Epithelial cell of proximal tubule (primary cell): ENCODE data around the gene FAM107B. TPM values are rescaled to one million over a fixed set of nuclear protein-coding genes. Genes with fewer than 3 reads are reported as not detected.

Experiments used
- DNase-seq: peaks from one replicate; pipeline ENCODE4 v3.0.0-alpha.2; 2011; ENCODE audit warnings: low read depth
- H3K4me3 ChIP-seq: 2 replicates; pipeline ENCODE4 v1.5.1; 2011; ENCODE audit warnings: low read depth, mild to moderate bottlenecking, low read length
- CTCF ChIP-seq: conservative IDR thresholded peaks from 2 replicates; pipeline ENCODE4 v1.5.1; 2012; ENCODE audit warnings: low read depth, mild to moderate bottlenecking, low read length
- total RNA-seq: library from RNA; depleted of rRNA; stranded (reverse); fragments of >200 nt; gene quantifications from 2 replicates; pipeline ENCODE4 v1.2.3, GENCODE V29; 2015

FAM107B gene
- total RNA-seq, 1 donor from 2014 or later = 46.0 TPM

GRCh38 chr10:14687340-14687739 lies 87.4 kb downstream of the FAM107B start:
- no peak overlapping the region for H3K4me3 ChIP-seq
- TF ChIP-seq CTCF = no peak
- DNase-seq = no peak

- no peak overlapping the region for H3K4me3 ChIP-seq
- DNase-seq = no peak
- no peak for TF ChIP-seq CTCF
Measured at GRCh38 chr10:14686356-14686755, 88.3 kb downstream of the FAM107B start.

- DNase-seq = no peak
- no peak for TF ChIP-seq CTCF
Measured at GRCh38 chr10:14684354-14684753, 90.3 kb downstream of the FAM107B start.

GRCh38 chr10:14683256-14683655 lies 91.4 kb downstream of the FAM107B start:
- DNase-seq = no peak
- TF ChIP-seq CTCF = no peak
- no peak overlapping the region for H3K4me3 ChIP-seq

More at GRCh38 chr10:14684354-14684753, 90.3 kb downstream of the FAM107B start:
- H3K4me3 ChIP-seq = no peak overlapping the region

GRCh38 chr10:14681802-14682201 lies 92.9 kb downstream of the FAM107B start:
- H3K4me3 ChIP-seq = no peak overlapping the region
- TF ChIP-seq CTCF = no peak
- no peak for DNase-seq

GRCh38 chr10:14681305-14681704 lies 93.4 kb downstream of the FAM107B start:
- no peak for DNase-seq
- H3K4me3 ChIP-seq = no peak overlapping the region
- TF ChIP-seq CTCF = no peak

GRCh38 chr10:14678637-14679036 lies 96.1 kb downstream of the FAM107B start:
- no peak for DNase-seq
- TF ChIP-seq CTCF = no peak
- H3K4me3 ChIP-seq = no peak overlapping the region
